Measurements from ENCODE around the gene CCDC177.

DNA sequence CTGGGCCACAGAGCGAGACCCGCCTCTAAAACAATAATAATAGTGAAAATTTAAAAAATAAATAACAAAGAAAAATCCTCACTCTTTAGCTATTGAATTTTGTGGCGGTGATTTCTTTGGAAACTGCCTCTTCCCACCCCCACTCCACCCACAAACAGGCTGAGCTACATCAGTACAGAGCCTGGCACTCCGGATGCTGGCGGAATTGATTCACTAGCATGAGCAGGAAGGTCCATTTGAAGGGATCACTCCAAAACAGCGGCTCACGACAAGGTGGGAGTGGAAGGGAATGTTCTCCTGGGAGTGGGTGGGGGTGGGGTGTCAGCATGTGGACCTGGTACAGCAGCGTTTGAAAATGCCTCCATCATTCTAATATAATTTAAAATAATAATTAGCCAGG is 26.1 kb downstream of the CCDC177 start:
- TF ChIP-seq EZH2 (IDR thresholded peaks at IDR 0.05) (no peak), POLR2AphosphoS5 (IDR thresholded peaks at IDR 0.05; ENCODE audit: borderline replicate concordance, low read depth, low read length) (no peak), FOXP2 (optimal IDR thresholded peaks at IDR 0.05; ENCODE audit: control extremely low read depth, extremely low read length, insufficient read depth) (no peak)
